Caco-2 (cell line): ENCODE data around the gene IL17C. TPM values are rescaled to one million over a fixed set of nuclear protein-coding genes. Genes with fewer than 3 reads are reported as not detected.
A peak's percentile ranks its signal among the peaks of the same experiment; 100 is the strongest.

Experiments
- BruUV-seq: library from RNA; stranded (reverse); fragments of 400-500 nt; replicated peaks from 2 replicates; lab custom pipeline; 2021; lab: Mats Ljungman, UMichigan
- CTCF ChIA-PET: fragments of 300-600 bp; sonication (Branson Sonifier 250); formaldehyde crosslinking; loops from one replicate; lab custom pipeline; 2022; ENCODE audit warnings: antibody characterized with exemption; lab: Charles Lee
- POLR2A ChIA-PET: fragments of 300-600 bp; sonication (Branson Sonifier 250); formaldehyde crosslinking; loops from one replicate; lab custom pipeline; 2022; ENCODE audit warnings: antibody characterized with exemption; lab: Charles Lee
- DNase-seq, 2 experiments: peaks; one replicate each; pipeline versions ENCODE4 v3.0.0 to v3.0.0-alpha.2; 2020 to 2022
- H3K27me3 ChIP-seq: replicated peaks from 2 replicates; pipeline ENCODE4 v1.6.0; 2011; ENCODE audit warnings: low read length; ENCODE audit not compliant: control insufficient read depth, insufficient read depth
- H3K36me3 ChIP-seq: 2 replicates; pipeline ENCODE4 v1.5.1; 2011; ENCODE audit warnings: low read length; ENCODE audit not compliant: control insufficient read depth, insufficient read depth
- H3K4me1 ChIP-seq: fragments of 250-450 bp; sonication (Bioruptor Pico); 2 replicates; pipeline ENCODE4 v1.5.1; 2020; ENCODE audit warnings: mild to moderate bottlenecking
- H3K4me3 ChIP-seq: 2 replicates; pipeline ENCODE4 v1.5.1; 2011; ENCODE audit warnings: low read depth, mild to moderate bottlenecking, control low read depth, low read length
- H3K9me3 ChIP-seq: fragments of 250-450 bp; sonication (Bioruptor Pico); 2 replicates; pipeline ENCODE4 v1.5.1; 2020; ENCODE audit warnings: mild to moderate bottlenecking, moderate library complexity
- H3K27ac Mint-ChIP-seq: one replicate; pipeline ENCODE4 v1.8.0; 2022; ENCODE audit warnings: mixed read lengths; ENCODE audit not compliant: unreplicated experiment
- H3K27me3 Mint-ChIP-seq: one replicate; pipeline ENCODE4 v1.8.0; 2022; ENCODE audit warnings: mixed read lengths; ENCODE audit not compliant: insufficient read depth, unreplicated experiment
- H3K36me3 Mint-ChIP-seq: one replicate; pipeline ENCODE4 v1.8.0; 2022; ENCODE audit warnings: mild to moderate bottlenecking, mixed read lengths; ENCODE audit not compliant: insufficient read depth, unreplicated experiment
- H3K4me1 Mint-ChIP-seq: one replicate; pipeline ENCODE4 v1.8.0; 2022; ENCODE audit warnings: low read depth, mixed read lengths; ENCODE audit not compliant: unreplicated experiment
- H3K4me3 Mint-ChIP-seq: one replicate; pipeline ENCODE4 v1.8.0; 2022; ENCODE audit warnings: mild to moderate bottlenecking, moderate library complexity, mixed read lengths; ENCODE audit not compliant: unreplicated experiment
- H3K9me3 Mint-ChIP-seq: one replicate; pipeline ENCODE4 v1.8.0; 2022; ENCODE audit warnings: mixed read lengths; ENCODE audit not compliant: unreplicated experiment
- CTCF ChIP-seq, 2 experiments: fragments of 200-600 bp in 1 of 2; IDR thresholded peaks; 1 replicate in 1 of 2; 2 replicates in 1 of 2; pipeline versions ENCODE4 v1.5.1 to v1.8.0; 2011 to 2022; ENCODE audit warnings: antibody characterized with exemption in 1 of 2, control low read depth in 1 of 2, inconsistent platforms in 1 of 2, low read depth in 1 of 2, low read length in 1 of 2, mild to moderate bottlenecking in 1 of 2, moderate library complexity in 1 of 2; ENCODE audit not compliant: insufficient read depth in 1 of 2, severe bottlenecking in 1 of 2, unreplicated experiment in 1 of 2
- intact Hi-C: fragments of 100-400 bp; cut with micrococcal nuclease; formaldehyde crosslinking; loops from one replicate; pipeline ENCODE4 v1.10.0; 2022; ENCODE audit not compliant: unreplicated experiment
- total RNA-seq: library from RNA; stranded (reverse); gene quantifications from 2 replicates; pipeline ENCODE4 v1.2.3, GENCODE V29; 2022

Gene IL17C
- total RNA-seq, 1 experiment from 2014 or later: not detected

- ChIA-PET CTCF (interaction anchor here (0.6 to 1.2 kb wide), 2 partner anchors 46 to 98 kb away, joined by 3 to 5 read pairs; no protein-coding TSS in a partner anchor), POLR2A (interaction anchor here (0.6 kb wide), 1 partner anchor 41 kb away, joined by 3 read pairs; no protein-coding TSS in a partner anchor)
- H3K4me1 ChIP-seq: peaks cover 12% of the 10 kb centered on the region; the same call in 1 of the 2 replicates
- Mint-ChIP-seq H3K4me3 (no peak overlapping the region), H3K27me3 (no peaks in the 10 kb centered on the region), H3K4me1 (no peaks in the 10 kb centered on the region), H3K9me3 (no peaks in the 10 kb centered on the region), H3K36me3 (peaks cover 69% of the 10 kb centered on the region), H3K27ac (peak overlapping the region; percentile 5)
- no peak for TF ChIP-seq CTCF (IDR thresholded peaks at IDR 0.05; ENCODE audit: insufficient read depth in 1 of 2, low read depth in 1 of 2, low read length in 1 of 2, severe bottlenecking in 1 of 2, unreplicated experiment in 1 of 2)
- H3K27me3 ChIP-seq: no peaks in the 10 kb centered on the region
- DNase-seq: peak; percentile 64 to 75
- no peaks in the 10 kb centered on the region for H3K9me3 ChIP-seq
- BruUV-seq: no TSS peak
- H3K36me3 ChIP-seq: no peaks in the 10 kb centered on the region
- intact Hi-C loops: no loop called here
- no peak overlapping the region for H3K4me3 ChIP-seq
Measured at GRCh38 chr16:88639231-88640038, 1.1 kb downstream of the IL17C start.

GRCh38 chr16:88640039-88640495 lies 1.7 kb downstream of the IL17C start:
- Mint-ChIP-seq H3K27me3 (no peaks in the 10 kb centered on the region), H3K27ac (peak overlapping the region; percentile 5)
- no peaks in the 10 kb centered on the region for H3K27me3 ChIP-seq

More at GRCh38 chr16:88640039-88640495, 1.7 kb downstream of the IL17C start:
- ChIA-PET POLR2A (no interaction called here), CTCF (interaction anchor here (0.7 kb wide), 1 partner anchor 8 kb away, joined by 3 read pairs; no protein-coding TSS in a partner anchor)
- Mint-ChIP-seq H3K36me3 (peaks cover 69% of the 10 kb centered on the region), H3K4me1 (no peaks in the 10 kb centered on the region), H3K4me3 (no peak overlapping the region), H3K9me3 (no peaks in the 10 kb centered on the region)
- H3K4me1 ChIP-seq: peaks cover 12% of the 10 kb centered on the region; the same call in 1 of the 2 replicates
- no peak overlapping the region for H3K4me3 ChIP-seq
- no peaks in the 10 kb centered on the region for H3K9me3 ChIP-seq
- H3K36me3 ChIP-seq: 0 out of 2 replicates have a peak, but pooled peaks cover 1% of the 10 kb centered on the region
- no peak for TF ChIP-seq CTCF (IDR thresholded peaks at IDR 0.05; ENCODE audit: insufficient read depth in 1 of 2, low read depth in 1 of 2, low read length in 1 of 2, severe bottlenecking in 1 of 2, unreplicated experiment in 1 of 2)
- no peak for DNase-seq
- intact Hi-C loops: no loop called here
- no TSS peak for BruUV-seq
